GM18909 (cell line): Measurements from ENCODE around the gene UGT1A4.
"Not testable (repeated sequence)": the region's sequence is repeated elsewhere in the genome, so short reads cannot be mapped to it uniquely, and the experiment has no call there.

Experiments used
- ATAC-seq: cut with Tn5 transposase; IDR thresholded peaks from one replicate; pipeline ENCODE4 v1.9.1; 2021; ENCODE audit warnings: mild to moderate bottlenecking; ENCODE audit not compliant: unreplicated experiment, poor library complexity

The UGT1A4 gene

GRCh38 chr2:233746475-233747282, 28.1 kb downstream of the UGT1A4 start:
- no peak for ATAC-seq

DNA sequence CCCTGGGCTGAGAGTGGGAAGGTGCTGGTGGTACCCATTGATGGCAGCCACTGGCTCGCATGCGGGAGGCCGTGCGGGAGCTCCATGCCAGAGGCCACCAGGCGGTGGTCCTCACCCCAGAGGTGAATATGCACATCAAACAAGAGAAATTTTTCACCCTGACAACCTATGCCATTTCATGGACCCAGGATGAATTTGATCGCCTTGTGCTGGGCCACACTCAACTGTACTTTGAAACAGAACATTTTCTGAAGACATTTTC, 28.7 kb downstream of the UGT1A4 start:
- ATAC-seq = no peak

- not testable (repeated sequence) for ATAC-seq
Observed at GRCh38 chr2:233750689-233751088, 32.2 kb downstream of the UGT1A4 start.

DNA sequence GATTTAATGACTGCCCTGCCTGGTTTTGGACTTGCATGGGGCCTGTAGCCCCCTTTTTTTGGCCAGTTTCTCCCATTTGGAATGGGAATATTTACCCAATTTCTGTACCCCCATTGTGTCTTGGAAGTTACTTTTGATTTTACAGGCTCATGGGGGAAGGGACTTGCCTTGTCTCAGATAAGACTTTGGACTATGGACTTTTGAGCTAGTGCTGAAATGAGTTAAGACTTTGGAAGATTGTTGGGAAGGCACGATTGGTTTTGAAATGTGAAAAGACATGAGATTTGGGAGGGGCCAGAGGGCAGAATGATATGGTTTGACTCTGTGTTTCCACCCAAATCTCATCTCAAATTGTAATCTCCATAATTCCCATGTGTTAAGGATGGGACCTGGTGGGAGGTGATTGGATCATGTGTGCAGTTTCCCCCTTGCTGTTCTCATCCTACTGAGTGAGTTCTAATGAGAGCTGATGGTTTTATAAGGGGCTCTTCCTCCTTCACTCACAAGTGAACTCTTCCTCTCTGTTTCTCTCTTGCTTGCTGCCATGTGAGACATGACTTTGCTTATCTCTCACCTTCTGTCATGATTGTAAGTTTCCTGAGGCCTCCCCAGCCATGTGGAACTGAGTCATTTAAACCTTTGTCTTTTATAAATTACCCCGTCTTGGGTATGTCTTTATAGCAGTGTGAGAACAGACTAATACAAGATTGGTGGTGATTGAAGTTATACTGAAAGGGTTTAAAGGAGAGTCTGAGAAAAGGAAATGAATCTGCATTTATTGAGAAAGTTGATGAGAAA, 32.9 kb downstream of the UGT1A4 start:
- ATAC-seq = not testable (repeated sequence)

- ATAC-seq = no peak
Observed at GRCh38 chr2:233754872-233755611, 36.5 kb downstream of the UGT1A4 start.

DNA sequence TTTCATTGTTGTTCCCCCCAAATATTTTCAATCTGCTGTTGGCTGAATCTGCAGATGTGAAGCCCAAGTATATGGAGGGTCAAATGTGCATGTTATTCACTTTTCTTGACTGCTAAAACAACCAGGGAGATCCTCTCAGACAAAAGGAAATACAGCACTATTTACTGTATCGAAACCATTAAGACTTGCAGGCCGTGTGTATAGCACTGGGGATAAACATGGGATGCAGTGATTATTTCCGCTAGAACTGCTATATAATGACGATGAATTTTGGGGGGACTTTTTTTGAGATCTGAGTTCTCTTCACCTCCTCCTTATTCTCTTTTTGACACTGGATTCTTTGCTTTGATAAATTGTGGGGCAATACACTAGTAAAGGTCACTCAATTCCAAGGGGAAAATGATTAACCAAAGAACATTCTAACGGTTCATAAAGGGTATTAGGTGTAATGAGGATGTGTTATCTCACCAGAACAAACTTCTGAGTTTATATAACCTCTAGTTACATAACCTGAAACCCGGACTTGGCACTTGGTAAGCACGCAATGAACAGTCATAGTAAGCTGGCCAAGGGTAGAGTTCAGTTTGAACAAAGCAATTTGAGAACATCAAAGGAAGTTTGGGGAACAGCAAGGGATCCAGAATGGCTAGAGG, 38.0 kb downstream of the UGT1A4 start:
- ATAC-seq = no peak

DNA sequence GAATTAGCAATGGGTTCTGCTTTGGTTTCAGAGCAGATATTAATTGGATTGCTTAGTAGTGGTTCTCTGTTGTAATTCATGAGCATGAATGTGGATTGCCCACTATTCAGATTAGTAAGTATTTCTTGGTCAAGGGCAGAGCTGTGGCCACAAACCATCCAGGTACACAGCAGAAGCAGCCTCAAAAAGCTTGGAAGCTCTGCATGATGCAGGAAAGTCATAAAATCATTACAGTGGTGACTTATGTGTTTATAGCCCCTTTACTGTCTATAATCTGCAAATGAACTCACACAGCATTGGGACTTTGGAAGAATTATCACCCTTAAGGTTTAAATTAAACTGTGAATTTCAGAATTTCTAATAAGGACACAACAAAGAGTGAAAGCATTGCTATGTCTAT, 39.6 kb downstream of the UGT1A4 start:
- ATAC-seq = no peak

- no peak for ATAC-seq
Observed at GRCh38 chr2:233758849-233759248, 40.3 kb downstream of the UGT1A4 start.

- no peak for ATAC-seq
Observed at GRCh38 chr2:233760043-233760442, 41.5 kb downstream of the UGT1A4 start, which contains the start of gene UGT1A1. Gene UGT1A1 (plus strand): TSS chr2:233760270. CDS start chr2:233760288, 18 bp downstream.

- no peak for ATAC-seq
Observed at GRCh38 chr2:233761040-233761769, 42.7 kb downstream of the UGT1A4 start.

DNA sequence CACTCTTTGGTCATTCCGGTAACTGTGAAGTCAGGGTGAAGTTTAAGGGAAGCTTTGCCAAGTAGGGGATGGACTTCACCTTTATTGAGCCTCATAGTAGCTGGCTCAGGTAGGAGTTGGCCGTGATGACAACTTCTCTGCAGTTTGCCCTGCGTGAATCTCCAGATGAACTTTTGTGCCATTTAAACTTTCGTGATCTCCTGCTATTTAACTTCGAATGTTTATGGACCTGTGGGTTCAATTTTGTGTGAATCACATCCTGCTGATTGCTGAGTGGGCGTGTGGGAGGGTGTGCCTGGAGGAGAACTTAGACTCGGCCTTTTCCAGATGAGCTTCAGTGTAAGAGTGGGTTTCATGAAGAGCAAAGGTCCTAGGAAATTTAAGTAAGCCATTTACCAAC, 45.7 kb downstream of the UGT1A4 start:
- ATAC-seq = no peak

DNA sequence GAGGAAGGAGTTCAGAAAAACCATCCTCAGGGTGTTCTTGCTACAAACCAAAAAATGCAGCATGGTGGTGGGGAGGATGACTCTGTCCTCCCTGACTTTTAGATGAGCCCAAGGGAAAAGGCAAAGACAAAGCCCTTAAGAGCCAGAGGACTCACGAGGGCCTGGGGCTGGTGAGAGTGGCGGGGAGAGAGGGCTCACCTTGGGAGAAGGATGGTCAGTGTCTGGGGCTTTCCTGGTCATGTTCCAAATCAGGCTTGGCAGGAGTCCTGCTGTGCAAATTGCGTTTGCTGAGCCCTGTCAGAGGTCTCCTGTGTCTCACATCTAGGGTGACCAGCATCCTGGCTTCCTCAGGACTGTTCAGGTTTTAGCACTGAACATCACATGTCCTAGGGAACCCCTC, 46.2 kb downstream of the UGT1A4 start:
- no peak for ATAC-seq

DNA sequence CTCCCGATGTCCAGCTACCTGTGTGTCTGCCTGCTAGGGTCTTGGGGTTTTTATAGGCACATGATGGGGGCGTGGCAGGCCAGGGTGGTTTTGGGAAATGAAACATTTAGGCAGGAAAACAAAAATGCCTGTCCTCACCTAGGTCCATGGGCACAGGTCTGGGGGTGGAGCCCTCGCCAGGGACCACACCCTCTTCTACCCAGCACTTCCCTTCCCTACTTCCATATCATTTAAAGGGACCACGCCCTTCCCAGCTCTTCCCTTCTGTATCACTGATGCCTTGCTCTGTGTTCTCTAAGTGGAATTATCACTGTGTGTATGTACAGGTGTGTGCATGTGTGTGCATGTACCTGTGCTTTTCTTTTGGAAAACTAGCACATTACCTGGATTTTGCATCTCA, 47.9 kb downstream of the UGT1A4 start:
- no peak for ATAC-seq

- ATAC-seq = no peak
Observed at GRCh38 chr2:233768076-233768475, 49.5 kb downstream of the UGT1A4 start.

GRCh38 chr2:233769260-233769659, 50.7 kb downstream of the UGT1A4 start:
- no peak for ATAC-seq

- ATAC-seq = no peak
Observed at GRCh38 chr2:233772153-233772552, 53.6 kb downstream of the UGT1A4 start.

DNA sequence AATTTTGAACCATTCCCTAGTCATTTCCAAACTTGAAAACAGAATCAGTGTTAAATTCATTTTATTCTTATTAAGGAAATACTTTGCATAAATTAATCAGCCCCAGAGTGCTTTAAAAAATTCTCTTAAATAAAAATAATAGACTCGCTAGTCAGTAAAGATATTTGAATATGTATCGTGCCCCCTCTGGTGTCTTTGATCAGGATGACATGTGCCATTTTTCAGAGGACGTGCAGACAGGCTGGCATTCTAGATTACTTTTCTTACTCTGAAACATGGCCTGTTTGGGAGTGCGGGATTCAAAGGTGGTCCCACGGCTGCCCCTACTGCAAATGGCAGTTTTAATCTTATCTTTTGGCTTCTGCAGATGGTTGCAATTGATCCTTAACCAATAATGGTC, 54.0 kb downstream of the UGT1A4 start:
- ATAC-seq = no peak

GRCh38 chr2:233773854-233774253, 55.3 kb downstream of the UGT1A4 start:
- ATAC-seq = no peak

DNA sequence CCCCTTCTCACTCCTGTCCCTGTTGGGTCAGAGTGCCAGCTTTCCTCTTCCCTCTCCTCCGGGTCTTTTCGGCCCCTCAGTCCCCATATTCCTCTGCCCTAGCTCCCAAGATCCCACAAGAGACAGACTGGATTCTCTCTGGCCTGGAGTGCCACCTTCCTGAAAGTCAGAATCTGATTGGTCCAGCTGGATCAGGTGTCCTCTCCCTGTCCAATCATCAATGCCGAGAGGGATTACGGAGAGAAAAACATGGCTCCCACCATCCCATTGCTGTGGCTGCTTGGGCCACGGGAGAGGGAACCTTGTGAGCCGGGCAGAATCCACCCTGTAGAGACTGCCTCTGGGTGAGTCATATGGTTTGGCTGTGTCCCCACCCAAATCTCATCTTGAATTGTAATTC, 56.9 kb downstream of the UGT1A4 start:
- no peak for ATAC-seq

- ATAC-seq = no peak
Observed at GRCh38 chr2:233778030-233778429, 59.5 kb downstream of the UGT1A4 start, which contains the start of gene MROH2A. Gene MROH2A (plus strand): TSS chr2:233778330. CDS start chr2:233779359, 1,029 bp downstream.
